ENCODE data around the gene RFX2. TPM values are rescaled to one million over a fixed set of nuclear protein-coding genes. Genes with fewer than 3 reads are reported as not detected.

The RFX2 gene
- polyA plus RNA-seq, 2 of the 4 experiments (the other 2 are of a cell fraction), result 3.7 to 3.9 TPM

DNA sequence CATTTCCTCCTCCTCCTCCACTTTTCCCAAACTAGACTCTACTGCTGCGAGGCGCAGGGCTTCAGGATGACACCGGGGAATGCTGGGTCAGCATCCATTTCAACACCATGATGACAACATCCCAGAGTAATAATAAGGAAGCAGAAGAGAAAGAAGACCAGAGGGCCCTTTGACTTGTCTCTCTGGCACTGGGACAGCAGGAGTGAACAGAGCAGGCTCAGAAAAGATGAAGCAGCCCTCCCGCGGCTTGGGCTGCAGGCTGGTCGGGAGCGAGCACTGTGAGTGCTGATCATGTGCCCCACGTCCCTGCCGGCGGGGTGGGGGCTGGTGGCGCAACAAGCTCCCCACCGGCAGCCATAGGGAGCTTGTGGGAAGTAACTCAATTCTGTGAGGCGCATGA, 162.9 kb downstream of the RFX2 start:
- ATAC-seq (no peak), FAIRE-seq (no peak), DNase-seq (ENCODE audit: low read depth in 1 of 2, low spot score in 1 of 2) (no peak)
- no peaks in the 10 kb centered on the region for H3K4me1 ChIP-seq
- no peak overlapping the region for H3K4me3 ChIP-seq
- no peak for TF ChIP-seq RFX5 (IDR thresholded peaks at IDR 0.05)
- peak; percentile 23 for TF ChIP-seq MAFK (IDR thresholded peaks at IDR 0.05; ENCODE audit: partially characterized antibody)
- no peak for TF ChIP-seq MYC (IDR thresholded peaks at IDR 0.05; ENCODE audit: borderline replicate concordance, low read length)
- no peak overlapping the region for H3K27ac ChIP-seq
- ChIA-PET POLR2A (no interaction called here), CTCF (interaction anchor here (9.0 kb wide), 1 partner anchor 20 kb away, joined by 47 read pairs; no protein-coding TSS in a partner anchor)
- whole genome bisulfite sequencing (ENCODE audit: missing lambda C conversion rate), result 89% methylated on average over 10 of the region's 13 CpGs
- no peaks in the 10 kb centered on the region for H3K9me3 ChIP-seq
- no peak overlapping the region for H3K4me2 ChIP-seq

GRCh38 chr19:5943623-5944022, 166.7 kb downstream of the RFX2 start:
- H3K9me3 ChIP-seq, result no peaks in the 10 kb centered on the region
- 78% methylated on average over 10 of the region's 10 CpGs for WGBS (ENCODE audit: missing lambda C conversion rate)
- no peak overlapping the region for H3K4me2 ChIP-seq
- no peaks in the 10 kb centered on the region for H3K4me1 ChIP-seq
- FAIRE-seq (no peak), DNase-seq (ENCODE audit: low read depth in 1 of 2, low spot score in 1 of 2) (no peak), ATAC-seq (no peak)
- ChIA-PET POLR2A (interaction anchor here (1.1 kb wide), 1 partner anchor 115 kb away, joined by 3 read pairs; no protein-coding TSS in a partner anchor), CTCF (interaction anchor here (1.5 kb wide), 1 partner anchor 24 kb away, joined by 3 read pairs; no protein-coding TSS in a partner anchor)
- no peak overlapping the region for H3K27ac ChIP-seq
- H3K4me3 ChIP-seq, result no peak overlapping the region
- TF ChIP-seq RARB (CRISPR knock-in tag; IDR thresholded peaks at IDR 0.05) (no peak), HMGXB4 (CRISPR knock-in tag; IDR thresholded peaks at IDR 0.05; ENCODE audit: borderline replicate concordance) (no peak), HDAC2 (IDR thresholded peaks at IDR 0.05) (no peak), SMC3 (IDR thresholded peaks at IDR 0.05) (no peak), BHLHE40 (IDR thresholded peaks at IDR 0.05; ENCODE audit: low read depth, low read length) (no peak), USF2 (IDR thresholded peaks at IDR 0.05) (no peak), TP53 (CRISPR knock-in tag; IDR thresholded peaks at IDR 0.05) (no peak), TFCP2L1 (CRISPR knock-in tag; IDR thresholded peaks at IDR 0.05) (no peak), RNF2 (IDR thresholded peaks at IDR 0.05; ENCODE audit: borderline replicate concordance, low read depth) (no peak), CHD2 (IDR thresholded peaks at IDR 0.05; ENCODE audit: low read length, partially characterized antibody) (no peak), E2F6 (IDR thresholded peaks at IDR 0.05; ENCODE audit: borderline replicate concordance, low read depth) (no peak), EHF (CRISPR knock-in tag; IDR thresholded peaks at IDR 0.05) (no peak), CBX2 (IDR thresholded peaks at IDR 0.05; ENCODE audit: borderline replicate concordance, low read depth) (no peak), REST (IDR thresholded peaks at IDR 0.05) (no peak), ZC3H11A (IDR thresholded peaks at IDR 0.05) (no peak), PHF8 (IDR thresholded peaks at IDR 0.05; ENCODE audit: borderline replicate concordance, low read depth) (no peak), ZSCAN20 (CRISPR knock-in tag; IDR thresholded peaks at IDR 0.05) (no peak)
- TF ChIP-seq, protein P1, sequence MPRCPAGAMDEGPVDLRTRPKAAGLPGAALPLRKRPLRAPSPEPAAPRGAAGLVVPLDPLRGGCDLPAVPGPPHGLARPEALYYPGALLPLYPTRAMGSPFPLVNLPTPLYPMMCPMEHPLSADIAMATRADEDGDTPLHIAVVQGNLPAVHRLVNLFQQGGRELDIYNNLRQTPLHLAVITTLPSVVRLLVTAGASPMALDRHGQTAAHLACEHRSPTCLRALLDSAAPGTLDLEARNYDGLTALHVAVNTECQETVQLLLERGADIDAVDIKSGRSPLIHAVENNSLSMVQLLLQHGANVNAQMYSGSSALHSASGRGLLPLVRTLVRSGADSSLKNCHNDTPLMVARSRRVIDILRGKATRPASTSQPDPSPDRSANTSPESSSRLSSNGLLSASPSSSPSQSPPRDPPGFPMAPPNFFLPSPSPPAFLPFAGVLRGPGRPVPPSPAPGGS (IDR thresholded peaks at IDR 0.05), result no peak
